HUES64 (cell line): Measurements from ENCODE around the gene SBF1.

Source experiments
- H3K27ac ChIP-seq: 2 replicates; pipeline ENCODE4 v1.7.0; 2013; ENCODE audit warnings: low read depth, low read length, inconsistent platforms
- H3K27me3 ChIP-seq: 2 replicates; pipeline ENCODE4 v1.6.1; 2013; ENCODE audit warnings: mild to moderate bottlenecking, low read length; ENCODE audit not compliant: insufficient read depth
- H3K36me3 ChIP-seq: 2 replicates; pipeline ENCODE4 v1.6.1; 2013; ENCODE audit warnings: mild to moderate bottlenecking, low read length; ENCODE audit not compliant: insufficient read depth
- H3K4me1 ChIP-seq: 2 replicates; pipeline ENCODE4 v1.6.1; 2013; ENCODE audit warnings: mild to moderate bottlenecking, low read length, moderate library complexity; ENCODE audit not compliant: insufficient read depth
- H3K4me3 ChIP-seq: 2 replicates; pipeline ENCODE4 v1.5.1; 2013; ENCODE audit warnings: mild to moderate bottlenecking, low read length, moderate library complexity
- H3K9ac ChIP-seq: 2 replicates; pipeline ENCODE4 v1.6.1; 2013; ENCODE audit warnings: mild to moderate bottlenecking, low read depth, low read length
- H3K9me3 ChIP-seq: 2 replicates; pipeline ENCODE4 v1.6.1; 2013; ENCODE audit warnings: low read depth, low read length; ENCODE audit not compliant: insufficient read depth
- WGBS: fragments of 150-250, 120-280 bp; methylation state at CpG from one replicate; pipeline ENCODE4 v1.1.7; 2013; ENCODE audit warnings: missing lambda C conversion rate; 5-methylcytosine and 5-hydroxymethylcytosine counted together

The SBF1 gene

DNA sequence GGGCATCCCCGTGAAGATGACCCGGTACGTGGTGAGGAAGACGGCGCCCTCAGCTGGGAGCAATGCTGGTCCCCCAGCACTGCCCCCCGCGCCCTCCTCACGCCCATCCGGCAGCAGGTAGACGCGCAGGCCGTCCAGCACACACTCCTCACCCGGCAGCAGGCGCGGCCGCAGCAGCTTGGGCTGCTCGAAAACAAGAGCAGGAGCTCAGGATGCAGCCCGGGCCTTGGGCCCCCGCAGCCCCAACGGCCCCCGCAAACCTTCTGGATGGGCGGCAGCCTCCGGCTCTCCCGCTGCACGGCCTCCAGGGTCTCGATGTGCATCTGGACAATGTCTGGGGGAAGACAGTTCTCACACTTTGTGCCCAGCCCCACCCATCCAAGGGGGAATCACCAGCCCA, 13.3 kb downstream of the SBF1 start:
- Histone ChIP-seq H3K27me3 (no peaks in the 10 kb centered on the region), H3K27ac (no peak overlapping the region), H3K4me1 (no peaks in the 10 kb centered on the region), H3K4me3 (no peak overlapping the region), H3K9ac (no peak overlapping the region), H3K9me3 (no peaks in the 10 kb centered on the region), H3K36me3 (peaks cover 89% of the 10 kb centered on the region)
- 96% methylated on average over 26 of the region's 26 CpGs for WGBS

- no peaks in the 10 kb centered on the region for H3K27me3 ChIP-seq
- no peak overlapping the region for H3K4me3 ChIP-seq
- H3K9ac ChIP-seq, result no peak overlapping the region
- no peaks in the 10 kb centered on the region for H3K9me3 ChIP-seq
- no peaks in the 10 kb centered on the region for H3K4me1 ChIP-seq
- no peak overlapping the region for H3K27ac ChIP-seq
- H3K36me3 ChIP-seq, result peaks cover 86% of the 10 kb centered on the region
- 97% methylated on average over 17 of the region's 17 CpGs for WGBS
Observed at GRCh38 chr22:50460938-50461337, 13.9 kb downstream of the SBF1 start.

DNA sequence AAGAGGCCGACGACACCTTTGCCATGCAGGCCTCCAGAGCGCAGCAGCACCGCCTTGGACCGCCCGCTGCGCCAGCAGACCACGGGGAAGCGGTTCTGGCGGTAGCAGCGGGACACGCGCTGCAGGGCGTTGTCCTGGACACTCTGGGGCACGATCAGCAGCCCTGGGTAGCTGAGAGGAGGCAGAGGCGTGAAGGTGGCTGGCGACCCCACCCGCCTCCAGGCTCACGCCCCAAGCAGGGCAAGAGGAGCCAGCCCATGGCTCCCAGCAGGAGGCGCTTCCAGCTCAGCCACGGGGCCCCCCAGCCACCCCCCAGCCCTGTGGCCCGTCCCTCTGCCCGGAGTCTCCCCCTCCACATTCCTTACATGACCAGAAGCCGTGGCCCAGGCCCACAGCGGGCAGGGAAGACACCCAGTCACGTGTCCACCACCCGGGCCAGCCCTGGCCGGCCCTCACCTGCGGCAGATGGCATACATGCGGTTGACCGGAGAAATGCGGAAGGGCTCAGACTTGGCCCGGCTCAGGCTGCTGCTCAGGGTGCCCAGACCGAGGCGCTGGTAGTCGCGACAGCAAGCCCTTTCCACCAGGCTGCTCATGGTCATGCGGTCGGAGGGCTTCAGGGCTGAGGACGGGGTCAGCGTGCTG, 15.2 kb downstream of the SBF1 start:
- peaks cover 86% of the 10 kb centered on the region for H3K36me3 ChIP-seq
- WGBS, result 95% methylated on average over 41 of the region's 41 CpGs
- H3K9ac ChIP-seq, result no peak overlapping the region
- no peaks in the 10 kb centered on the region for H3K27me3 ChIP-seq
- H3K9me3 ChIP-seq, result no peaks in the 10 kb centered on the region
- no peak overlapping the region for H3K4me3 ChIP-seq
- H3K4me1 ChIP-seq, result no peaks in the 10 kb centered on the region
- H3K27ac ChIP-seq, result no peak overlapping the region

GRCh38 chr22:50459016-50459415, 15.8 kb downstream of the SBF1 start:
- no peaks in the 10 kb centered on the region for H3K27me3 ChIP-seq
- peaks cover 86% of the 10 kb centered on the region for H3K36me3 ChIP-seq
- H3K27ac ChIP-seq, result no peak overlapping the region
- H3K9me3 ChIP-seq, result no peaks in the 10 kb centered on the region
- H3K4me1 ChIP-seq, result no peaks in the 10 kb centered on the region
- H3K4me3 ChIP-seq, result no peak overlapping the region
- H3K9ac ChIP-seq, result no peak overlapping the region
- WGBS, result 95% methylated on average over 22 of the region's 22 CpGs

DNA sequence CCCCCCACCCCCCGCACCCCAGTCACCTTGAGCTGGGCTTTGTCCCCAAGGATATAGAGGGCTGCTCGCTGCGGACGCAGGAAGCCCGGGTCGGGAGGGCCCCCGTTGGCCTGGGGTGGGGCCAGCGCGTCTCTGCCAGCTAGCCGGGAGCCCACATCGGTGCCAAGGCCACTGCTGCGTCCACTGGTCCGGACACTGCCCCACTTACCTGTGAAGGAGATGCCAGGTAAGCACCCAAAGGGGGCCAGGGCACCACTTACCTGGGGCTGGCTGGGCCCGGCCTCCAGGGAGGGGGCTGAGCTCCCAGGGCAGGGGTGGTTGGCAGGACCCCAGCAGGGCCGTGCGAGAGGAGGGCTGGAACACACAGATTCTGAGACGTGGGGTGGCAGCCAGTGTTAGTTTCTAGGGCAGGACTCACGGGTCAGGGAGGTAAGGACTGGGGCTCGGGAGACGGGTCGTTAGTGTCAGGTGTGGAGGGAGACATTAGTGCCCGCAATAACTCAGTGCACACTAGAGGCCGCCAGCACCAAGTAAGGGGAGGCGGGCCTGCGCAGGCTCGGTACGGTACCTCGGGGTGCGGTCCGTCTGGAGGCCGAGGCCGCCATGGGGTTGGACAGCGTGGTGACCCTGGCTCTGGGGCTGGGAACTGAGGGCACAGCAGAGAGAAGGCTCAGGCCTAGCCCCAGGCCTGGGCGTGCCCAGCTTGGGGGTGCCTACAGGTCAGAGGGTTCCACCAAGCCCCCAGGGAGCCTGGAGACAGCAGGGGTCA, 18.2 kb downstream of the SBF1 start:
- Histone ChIP-seq H3K36me3 (peaks cover 76% of the 10 kb centered on the region), H3K9ac (no peak overlapping the region), H3K27me3 (no peaks in the 10 kb centered on the region), H3K9me3 (no peaks in the 10 kb centered on the region), H3K4me3 (no peak overlapping the region), H3K4me1 (no peaks in the 10 kb centered on the region), H3K27ac (no peak overlapping the region)
- 90% methylated on average over 33 of the region's 34 CpGs for WGBS

- H3K4me3 ChIP-seq, result no peak overlapping the region
- no peak overlapping the region for H3K9ac ChIP-seq
- no peak overlapping the region for H3K27ac ChIP-seq
- H3K27me3 ChIP-seq, result no peaks in the 10 kb centered on the region
- H3K4me1 ChIP-seq, result no peaks in the 10 kb centered on the region
- no peaks in the 10 kb centered on the region for H3K9me3 ChIP-seq
- WGBS, result 92% methylated on average over 11 of the region's 11 CpGs
- peaks cover 75% of the 10 kb centered on the region for H3K36me3 ChIP-seq
Observed at GRCh38 chr22:50456026-50456425, 18.8 kb downstream of the SBF1 start.

DNA sequence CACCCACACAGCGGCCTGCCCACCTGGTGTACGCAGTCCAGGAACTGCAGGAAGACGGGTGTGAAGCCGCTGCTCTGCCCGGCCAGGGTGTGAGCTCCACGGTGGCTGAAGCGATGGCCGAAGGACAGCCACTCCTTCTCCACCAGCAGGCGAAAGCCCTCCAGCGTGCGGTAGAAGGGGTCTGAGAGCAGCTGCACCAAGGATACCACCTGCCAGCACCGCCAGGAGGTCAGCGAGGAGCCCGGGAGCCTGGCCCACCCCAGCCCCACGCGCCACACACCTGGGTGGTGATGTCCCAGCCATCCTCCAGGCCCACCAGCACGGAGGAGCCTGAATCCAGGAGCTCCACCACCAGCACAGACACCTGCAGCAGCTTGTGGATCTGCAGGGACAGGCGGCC, 19.6 kb downstream of the SBF1 start:
- 96% methylated on average over 18 of the region's 18 CpGs for WGBS
- H3K36me3 ChIP-seq, result peaks cover 72% of the 10 kb centered on the region

GRCh38 chr22:50454556-50455075, 20.2 kb downstream of the SBF1 start:
- no peak overlapping the region for H3K27ac ChIP-seq
- H3K36me3 ChIP-seq, result peaks cover 71% of the 10 kb centered on the region

More for the DNA sequence above, 19.6 kb downstream of the SBF1 start:
- H3K4me3 ChIP-seq, result no peak overlapping the region
- H3K27me3 ChIP-seq, result no peaks in the 10 kb centered on the region
- H3K27ac ChIP-seq, result no peak overlapping the region
- H3K9ac ChIP-seq, result no peak overlapping the region
- H3K9me3 ChIP-seq, result no peaks in the 10 kb centered on the region
- H3K4me1 ChIP-seq, result no peaks in the 10 kb centered on the region

GRCh38 chr22:50452649-50453048, 22.2 kb downstream of the SBF1 start:
- H3K9ac ChIP-seq, result no peak overlapping the region
- H3K27me3 ChIP-seq, result no peaks in the 10 kb centered on the region
- H3K4me3 ChIP-seq, result no peak overlapping the region
- WGBS, result 93% methylated on average over 4 of the region's 5 CpGs
- H3K36me3 ChIP-seq, result peaks cover 71% of the 10 kb centered on the region
- no peaks in the 10 kb centered on the region for H3K4me1 ChIP-seq
- no peaks in the 10 kb centered on the region for H3K9me3 ChIP-seq
- H3K27ac ChIP-seq, result no peak overlapping the region

More at GRCh38 chr22:50454556-50455075, 20.2 kb downstream of the SBF1 start:
- H3K4me1 ChIP-seq, result no peaks in the 10 kb centered on the region
- no peak overlapping the region for H3K4me3 ChIP-seq
- WGBS, result 96% methylated on average over 27 of the region's 27 CpGs
- H3K9ac ChIP-seq, result no peak overlapping the region
- no peaks in the 10 kb centered on the region for H3K9me3 ChIP-seq
- no peaks in the 10 kb centered on the region for H3K27me3 ChIP-seq

GRCh38 chr22:50447576-50448551, 27.0 kb downstream of the SBF1 start:
- 94% methylated on average over 27 of the region's 27 CpGs for WGBS
- Histone ChIP-seq H3K4me3 (no peak overlapping the region), H3K36me3 (peaks cover 56% of the 10 kb centered on the region)

More at GRCh38 chr22:50447576-50448551, 27.0 kb downstream of the SBF1 start:
- no peak overlapping the region for H3K9ac ChIP-seq
- H3K27me3 ChIP-seq, result no peaks in the 10 kb centered on the region
- H3K27ac ChIP-seq, result no peak overlapping the region
- H3K4me1 ChIP-seq, result peaks cover 6% of the 10 kb centered on the region; the same call in 1 of the 2 replicates
- no peaks in the 10 kb centered on the region for H3K9me3 ChIP-seq
